ENCODE measurements around the gene FCER2. TPM values are rescaled to one million over a fixed set of nuclear protein-coding genes. Genes with fewer than 3 reads are reported as not detected.

The FCER2 gene
- total and polyA plus RNA-seq, 2 of the 13 experiments (the other 11 are each of a cell fraction or from before 2014, with no cell fraction given): not detected

- no peak overlapping the region for H3K4me2 ChIP-seq (ENCODE audit: low read depth, low read length)
- H3K27ac ChIP-seq (ENCODE audit: extremely low read length, insufficient read depth, low read length): no peak overlapping the region
- 30% methylated on average over 19 of the region's 19 CpGs for WGBS (ENCODE audit: low lambda C conversion rate)
- TF ChIP-seq ESRRA (CRISPR knock-in tag; IDR thresholded peaks at IDR 0.05; ENCODE audit: low read depth) (no peak), GTF3A (CRISPR knock-in tag; conservative IDR thresholded peaks at IDR 0.05) (no peak), PTBP1 (IDR thresholded peaks at IDR 0.05; ENCODE audit: low read depth, low read length, poor library complexity, severe bottlenecking) (no peak), NCOA2 (CRISPR knock-in tag; IDR thresholded peaks at IDR 0.05) (no peak), ATF6 (CRISPR knock-in tag; conservative IDR thresholded peaks at IDR 0.05) (no peak), THAP8 (CRISPR knock-in tag; IDR thresholded peaks at IDR 0.05; ENCODE audit: borderline replicate concordance) (no peak), JUND (CRISPR knock-in tag; IDR thresholded peaks at IDR 0.05) (no peak), ZNF609 (CRISPR knock-in tag; IDR thresholded peaks at IDR 0.05; ENCODE audit: borderline replicate concordance) (no peak)
- no peaks in the 10 kb centered on the region for H3K36me3 ChIP-seq (replicated peaks in 1 of 2; ENCODE audit: control insufficient read depth in 1 of 2, insufficient read depth in 2 of 2, low read length in 2 of 2)
- no peak for FAIRE-seq
- H3K79me2 ChIP-seq (ENCODE audit: insufficient read depth, low read length): no peaks in the 10 kb centered on the region
- peaks cover 3 to 26% of the 10 kb centered on the region in 2 experiments; a peak in 2 of 5 replicates for H3K27me3 ChIP-seq (ENCODE audit: control insufficient read depth in 1 of 2, insufficient read depth in 2 of 2, low read length in 2 of 2)
- ATAC-seq: no peak
- intact Hi-C loops (cut with micrococcal nuclease; ENCODE audit: unreplicated experiment): no loop called here
- ChIA-PET POLR2A (no interaction called here), CTCF (ENCODE audit: low intra/inter-chr PET ratio, low total read pairs) (no interaction called here)
- H3K4me3 ChIP-seq (replicated peaks in 1 of 3; ENCODE audit: insufficient read depth in 1 of 3, low read depth in 2 of 3, low read length in 3 of 3): no peak overlapping the region
- no peaks in the 10 kb centered on the region for H4K20me1 ChIP-seq (ENCODE audit: insufficient read depth, low read length)
- BruUV-seq (replicated peaks): no TSS peak
- no peak for DNase-seq (ENCODE audit: low spot score)
- in situ Hi-C loops (cut with HindIII; ENCODE audit: extremely low pct_ligation_motif_present, low pct_unique_long_range_greater_than_20kb): no loop called here
- H3K9me3 ChIP-seq (ENCODE audit: low read length): no peaks in the 10 kb centered on the region
- H2AFZ ChIP-seq (ENCODE audit: low read length): no peak overlapping the region
- peaks cover 10% of the 10 kb centered on the region; the same call in 1 of the 2 replicates for H3K4me1 ChIP-seq (ENCODE audit: insufficient read depth, low read length)
- no peak overlapping the region for H3K9ac ChIP-seq (ENCODE audit: insufficient read depth, low read depth, low read length)
Measured at GRCh38 chr19:7739801-7740681, 38.1 kb upstream of the FCER2 start.
